ENCODE measurements around the gene PLIN3. TPM values are rescaled to one million over a fixed set of nuclear protein-coding genes. Genes with fewer than 3 reads are reported as not detected.

Gene PLIN3
- total and polyA plus RNA-seq, 2 of the 8 experiments (the other 6 are each of a cell fraction or from before 2014, with no cell fraction given): 60.7 to 61.5 TPM

DNA sequence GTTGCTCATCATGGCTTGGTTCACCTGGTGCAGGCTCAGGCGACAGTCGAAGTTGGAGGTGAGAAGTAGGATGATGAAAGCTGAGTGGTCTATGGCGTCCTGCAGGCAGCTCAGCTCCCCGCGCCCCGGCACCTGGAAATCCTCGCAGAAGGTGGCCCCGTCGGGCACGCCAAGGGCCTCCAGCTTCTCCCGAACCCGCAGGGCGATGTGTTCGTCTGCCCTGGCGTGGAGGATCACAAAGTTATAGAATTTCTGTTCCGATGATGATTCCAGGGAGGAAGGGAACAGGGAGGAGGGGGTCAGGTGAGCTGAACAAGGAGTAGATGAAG lies 50.6 kb downstream of the PLIN3 start:
- no peak for FAIRE-seq

More for the DNA sequence above, 50.6 kb downstream of the PLIN3 start:
- Histone ChIP-seq H3K27me3 (replicated peaks in 1 of 4; ENCODE audit: control insufficient read depth in 3 of 4, extremely low read depth in 1 of 4, insufficient read depth in 3 of 4, low read length in 3 of 4) (peaks cover 0 to 14% (median 12%) of the 10 kb centered on the region in 4 experiments; a peak in 6 of 7 replicates), H3K9ac (replicated peaks in 1 of 4; ENCODE audit: extremely low read depth in 1 of 4, low read depth in 3 of 4, low read length in 3 of 4) (no peak overlapping the region), H4K8ac (ENCODE audit: extremely low read depth, insufficient read depth, low read length) (0 out of 2 replicates have a peak overlapping the region, but pooled peaks have one; percentile 41), H2AFZ (ENCODE audit: low read length) (0 out of 2 replicates have a peak overlapping the region, but pooled peaks have one; percentile 1), H3K4ac (replicated peaks; ENCODE audit: insufficient read length, low read depth, low read length) (no peak overlapping the region), H3K56ac (replicated peaks; ENCODE audit: insufficient read length, low read depth, low read length) (no peak overlapping the region), H3K79me1 (ENCODE audit: low read depth, low read length) (no peaks in the 10 kb centered on the region), H4K91ac (replicated peaks; ENCODE audit: insufficient read length, low read length) (peak overlapping the region; percentile 8), H3K36me3 (ENCODE audit: control insufficient read depth in 2 of 4, insufficient read depth in 4 of 4, low read length in 3 of 4) (no peaks in the 10 kb centered on the region), H3K18ac (ENCODE audit: extremely low read depth, low read length) (no peak overlapping the region), H2BK5ac (ENCODE audit: low read depth, low read length) (no peak overlapping the region), H3K79me2 (ENCODE audit: control insufficient read depth in 1 of 2, insufficient read depth in 2 of 2, low read length in 2 of 2) (no peaks in the 10 kb centered on the region), H3K23me2 (ENCODE audit: low read depth, low read length) (no peaks in the 10 kb centered on the region), H4K5ac (ENCODE audit: insufficient read length, low read depth, low read length) (no peak overlapping the region), H3K4me1 (replicated peaks in 1 of 4; ENCODE audit: control insufficient read depth in 3 of 4, insufficient read depth in 4 of 4, low read length in 3 of 4) (no peaks in the 10 kb centered on the region; a peak in 1 of 7 replicates), H2BK20ac (ENCODE audit: low read length) (no peak overlapping the region), H4K20me1 (replicated peaks in 1 of 2; ENCODE audit: control insufficient read depth in 1 of 2, insufficient read depth in 2 of 2, low read length in 2 of 2) (no peaks in the 10 kb centered on the region), H2BK12ac (ENCODE audit: low read depth, low read length) (peak overlapping the region; percentile 93; the same call in 1 of the 2 replicates), H2BK15ac (ENCODE audit: low read length) (no peak overlapping the region), H2AK5ac (ENCODE audit: low read depth, low read length) (no peak overlapping the region; the same call in 1 of the 2 replicates), H3K4me2 (ENCODE audit: insufficient read depth in 1 of 2, low read depth in 2 of 2, low read length in 2 of 2) (no peak overlapping the region), H3K23ac (ENCODE audit: insufficient read length) (no peak overlapping the region), H3K9me3 (ENCODE audit: insufficient read depth in 2 of 2, low read depth in 1 of 2, low read length in 1 of 2) (peaks cover 2 to 4% of the 10 kb centered on the region in 2 experiments; a peak in 2 of 4 replicates), H3K4me3 (ENCODE audit: extremely low read depth in 1 of 4, insufficient read depth in 2 of 4, low read depth in 3 of 4, low read length in 4 of 4) (no peak overlapping the region), H2BK120ac (replicated peaks; ENCODE audit: low read depth, low read length) (no peak overlapping the region), H3K14ac (ENCODE audit: insufficient read length) (no peak overlapping the region), H3K27ac (ENCODE audit: low read depth, low read length) (no peak overlapping the region)
- 97% methylated on average over 13 of the region's 16 CpGs; no CpG with 5 or more reads in 1 of the 2 experiments for WGBS, 2 experiments (ENCODE audit: extremely low coverage in 1 of 2, insufficient coverage in 1 of 2, insufficient read length in 1 of 2, insufficient replicate concordance in 2 of 2, low coverage in 1 of 2, low lambda C conversion rate in 2 of 2, missing lambda C conversion rate in 1 of 2)
- CTCF ChIA-PET (ENCODE audit: partially characterized antibody): interaction anchor here (0.5 to 10.0 kb wide), 10 partner anchors 7 to 214 kb away, joined by 3 to 71 read pairs (median 4); no protein-coding TSS in a partner anchor
- no peak for TF ChIP-seq SIN3A (conservative IDR thresholded peaks at IDR 0.05 in 1 of 2, IDR thresholded peaks at IDR 0.05 in 1 of 2; ENCODE audit: low read depth in 1 of 2, low read length in 2 of 2)
- TF ChIP-seq BACH1 (IDR thresholded peaks at IDR 0.05; ENCODE audit: low read length): no peak
- POLR2A ChIA-PET (ENCODE audit: partially characterized antibody): interaction anchor here (0.6 kb wide), 1 partner anchor 51 kb away, joined by 4 read pairs; the partner anchor contains the start of gene PLIN3
- DNase-seq (ENCODE audit: low read depth in 1 of 2, low spot score in 2 of 2): no peak
